GM21737 (cell line): ENCODE results near the gene NAT14.
"Not testable (repeated sequence)": the region's sequence is repeated elsewhere in the genome, so short reads cannot be mapped to it uniquely, and the experiment has no call there.

Experiments
- ATAC-seq: cut with Tn5 transposase; IDR thresholded peaks from one replicate; pipeline ENCODE4 v1.9.1; 2021; ENCODE audit warnings: mild to moderate bottlenecking, moderate library complexity; ENCODE audit not compliant: unreplicated experiment

The NAT14 gene

GRCh38 chr19:55530996-55531395 is 46.0 kb downstream of the NAT14 start:
- ATAC-seq: no peak

- ATAC-seq: not testable (repeated sequence)
Measured at GRCh38 chr19:55534280-55534679, 49.3 kb downstream of the NAT14 start.

DNA sequence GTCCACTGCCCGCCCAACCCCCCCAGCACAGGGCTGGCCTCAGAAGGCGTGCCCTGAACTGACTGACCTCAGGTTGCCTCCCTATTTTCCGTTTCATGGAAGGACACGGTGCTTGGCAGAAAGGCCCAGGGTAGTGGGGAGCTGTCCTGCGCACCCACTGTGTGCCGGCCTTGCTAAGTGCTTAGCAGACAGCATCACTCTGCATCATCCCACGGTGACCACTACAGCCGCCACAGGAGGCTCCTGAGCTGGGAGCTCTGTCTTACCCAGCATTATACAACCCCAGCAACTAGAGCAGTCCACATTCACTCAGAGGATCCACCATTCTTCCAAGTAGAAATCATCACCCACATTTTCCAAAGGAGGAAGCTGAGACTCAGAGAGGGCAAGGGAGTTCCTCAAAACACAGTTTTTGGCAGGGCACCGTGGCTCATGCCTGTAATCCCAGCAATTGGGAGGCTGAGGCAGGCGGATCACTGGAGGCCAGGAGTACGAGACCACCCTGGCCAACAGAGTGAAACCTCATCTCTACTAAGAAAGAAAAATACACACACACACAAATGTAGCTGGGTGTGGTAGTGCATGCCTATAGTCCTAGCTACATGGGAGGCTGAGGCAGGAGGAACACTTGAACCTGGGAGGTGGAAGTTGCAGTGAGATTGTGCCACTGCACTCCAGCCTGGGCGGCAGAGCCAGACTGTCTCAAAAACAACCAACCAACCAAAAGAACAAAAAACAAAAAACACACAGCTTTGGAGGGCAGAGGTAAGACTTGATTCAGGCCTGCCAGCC is 50.4 kb downstream of the NAT14 start:
- ATAC-seq: no peak

GRCh38 chr19:55535965-55536350 is 51.0 kb downstream of the NAT14 start:
- ATAC-seq: no peak

- ATAC-seq: no peak
Measured at GRCh38 chr19:55536366-55536765, 51.4 kb downstream of the NAT14 start.
